GM12872 (cell line): Measurements from ENCODE around the gene PACS2.

Experiments
- TF ChIP-seq, protein P1 (sequence below): IDR thresholded peaks from 3 replicates; pipeline ENCODE4 v1.5.1; 2011; ENCODE audit warnings: low read depth, mild to moderate bottlenecking, low read length, moderate library complexity; ENCODE audit not compliant: insufficient read depth

Gene PACS2

DNA sequence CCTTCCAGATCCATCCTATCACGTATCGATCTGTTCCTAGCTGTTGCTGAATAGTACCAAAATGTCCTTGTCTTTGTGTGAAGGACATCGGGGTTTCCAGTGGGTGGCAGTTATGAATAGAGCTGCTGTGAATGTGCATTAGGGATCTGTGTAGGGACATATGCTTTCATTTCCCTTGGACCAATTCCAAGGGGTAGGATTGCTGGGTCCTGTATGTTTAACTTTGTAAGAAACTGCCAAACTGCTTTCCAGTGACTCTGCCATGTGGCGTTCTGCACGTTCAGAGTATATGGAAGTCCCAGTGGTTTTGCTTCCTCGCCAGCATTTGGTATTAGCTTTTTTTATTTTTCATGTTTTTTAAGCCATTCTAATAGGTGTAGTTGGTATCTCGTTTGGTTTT is 28.6 kb downstream of the PACS2 start:
- TF ChIP-seq, protein P1, sequence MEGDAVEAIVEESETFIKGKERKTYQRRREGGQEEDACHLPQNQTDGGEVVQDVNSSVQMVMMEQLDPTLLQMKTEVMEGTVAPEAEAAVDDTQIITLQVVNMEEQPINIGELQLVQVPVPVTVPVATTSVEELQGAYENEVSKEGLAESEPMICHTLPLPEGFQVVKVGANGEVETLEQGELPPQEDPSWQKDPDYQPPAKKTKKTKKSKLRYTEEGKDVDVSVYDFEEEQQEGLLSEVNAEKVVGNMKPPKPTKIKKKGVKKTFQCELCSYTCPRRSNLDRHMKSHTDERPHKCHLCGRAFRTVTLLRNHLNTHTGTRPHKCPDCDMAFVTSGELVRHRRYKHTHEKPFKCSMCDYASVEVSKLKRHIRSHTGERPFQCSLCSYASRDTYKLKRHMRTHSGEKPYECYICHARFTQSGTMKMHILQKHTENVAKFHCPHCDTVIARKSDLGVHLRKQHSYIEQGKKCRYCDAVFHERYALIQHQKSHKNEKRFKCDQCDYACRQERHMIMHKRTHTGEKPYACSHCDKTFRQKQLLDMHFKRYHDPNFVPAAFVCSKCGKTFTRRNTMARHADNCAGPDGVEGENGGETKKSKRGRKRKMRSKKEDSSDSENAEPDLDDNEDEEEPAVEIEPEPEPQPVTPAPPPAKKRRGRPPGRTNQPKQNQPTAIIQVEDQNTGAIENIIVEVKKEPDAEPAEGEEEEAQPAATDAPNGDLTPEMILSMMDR = no peak

DNA sequence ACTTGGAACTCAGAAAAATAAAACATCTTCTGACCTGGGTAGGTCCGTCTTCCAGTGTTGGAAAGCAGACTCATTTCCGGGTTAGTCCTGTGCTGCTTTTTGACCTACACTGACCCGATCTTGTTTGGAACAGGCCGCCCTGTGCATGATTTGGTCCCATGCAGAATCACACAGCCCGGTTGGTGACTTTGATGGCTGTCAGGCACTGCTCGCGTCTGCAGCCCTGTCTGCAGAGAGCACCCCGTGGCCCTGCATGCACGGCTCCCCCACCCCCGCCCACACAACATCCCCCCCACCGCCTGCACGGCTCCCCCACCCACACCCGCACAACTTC is 31.6 kb downstream of the PACS2 start:
- TF ChIP-seq, protein P1 = no peak

DNA sequence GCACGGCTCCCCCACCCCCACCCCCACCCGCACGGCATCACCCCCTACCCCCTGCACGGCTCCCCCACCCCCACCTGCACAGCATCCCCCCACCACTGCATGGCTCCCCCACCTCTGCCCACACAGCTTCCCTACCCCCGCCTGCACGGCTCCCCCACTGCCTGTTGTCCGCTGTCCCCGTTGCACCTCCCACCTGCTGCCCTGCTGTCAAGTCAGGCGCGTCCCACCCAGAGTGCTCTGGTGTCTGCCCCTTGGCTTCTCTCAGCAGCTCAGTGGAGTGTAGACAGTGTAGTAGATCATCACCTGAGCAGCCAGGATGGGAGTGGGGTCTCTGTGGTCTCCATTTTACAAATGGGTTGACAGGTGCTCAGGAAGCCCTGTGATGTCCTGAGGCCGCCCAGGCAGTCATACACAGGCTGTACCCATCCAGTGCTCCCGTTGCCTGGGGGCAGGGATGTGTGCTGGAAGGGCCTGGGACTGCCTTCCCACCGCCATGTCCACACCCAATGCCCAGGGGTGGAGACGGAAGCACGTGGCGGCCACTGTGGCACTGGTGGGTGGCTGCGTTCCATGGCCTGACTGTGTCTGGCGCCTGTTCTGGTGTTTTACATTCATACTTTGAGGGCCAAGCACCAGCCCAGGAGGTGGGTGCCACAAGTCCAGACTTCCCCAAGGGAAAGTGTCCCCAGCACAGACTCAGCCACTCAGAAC is 32.5 kb downstream of the PACS2 start:
- TF ChIP-seq, protein P1 = no peak

DNA sequence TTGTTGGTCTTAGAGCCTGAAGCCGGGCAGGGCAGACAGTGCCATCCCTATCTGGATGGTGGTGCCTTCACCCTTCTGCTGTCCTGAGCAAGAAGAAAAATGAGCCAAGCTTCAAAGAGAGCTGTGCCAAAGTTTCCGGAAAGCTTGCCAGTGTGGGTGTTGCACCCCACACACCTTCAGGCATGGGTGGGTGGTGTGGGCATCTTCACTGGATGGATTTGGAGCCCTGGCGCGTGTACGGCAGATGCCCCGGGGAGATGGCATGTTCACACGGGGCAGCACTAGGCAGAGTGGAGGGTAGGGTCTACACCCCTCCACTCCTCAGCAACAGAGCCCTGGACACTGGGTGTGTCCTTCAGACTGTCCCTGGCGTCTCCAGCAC is 33.0 kb downstream of the PACS2 start:
- TF ChIP-seq, protein P1 = no peak

DNA sequence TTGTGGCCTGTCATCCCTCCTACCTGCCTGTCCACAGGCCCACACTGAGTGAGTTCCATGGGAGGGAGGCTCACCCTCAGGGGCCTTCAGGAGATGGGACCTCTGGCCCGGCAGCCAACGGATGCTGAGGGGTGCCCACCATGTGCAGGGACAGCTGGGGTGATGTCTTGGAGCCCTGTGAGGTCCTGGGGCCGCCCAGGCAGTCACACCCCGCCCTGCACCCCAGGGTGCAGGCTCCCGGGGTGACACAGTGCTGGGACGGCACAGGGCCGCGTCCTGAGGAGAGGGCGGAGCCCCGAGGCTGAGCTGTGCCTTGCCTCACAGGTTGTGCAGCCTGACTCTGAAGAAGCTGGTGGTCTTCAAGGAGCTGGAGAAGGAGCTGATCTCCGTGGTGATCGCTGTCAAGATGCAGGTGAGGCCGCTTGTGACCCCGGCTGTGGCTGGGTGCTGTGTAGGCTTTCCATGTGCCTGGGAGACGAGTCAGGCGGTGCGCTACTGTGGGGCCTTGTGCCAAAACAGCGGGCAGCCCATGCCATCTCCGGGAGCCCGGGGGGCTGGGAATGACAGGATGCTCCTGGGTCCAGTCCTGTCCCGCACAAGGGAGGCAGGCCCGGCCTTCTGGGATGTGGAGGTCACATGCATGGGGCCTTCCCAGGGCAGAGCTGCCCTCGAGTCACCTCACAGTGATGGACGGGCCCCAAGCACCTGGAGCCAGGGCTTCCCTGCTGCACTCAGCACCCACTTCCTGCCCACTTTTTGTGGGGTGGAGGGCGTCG is 33.8 kb downstream of the PACS2 start:
- TF ChIP-seq, protein P1 = no peak

DNA sequence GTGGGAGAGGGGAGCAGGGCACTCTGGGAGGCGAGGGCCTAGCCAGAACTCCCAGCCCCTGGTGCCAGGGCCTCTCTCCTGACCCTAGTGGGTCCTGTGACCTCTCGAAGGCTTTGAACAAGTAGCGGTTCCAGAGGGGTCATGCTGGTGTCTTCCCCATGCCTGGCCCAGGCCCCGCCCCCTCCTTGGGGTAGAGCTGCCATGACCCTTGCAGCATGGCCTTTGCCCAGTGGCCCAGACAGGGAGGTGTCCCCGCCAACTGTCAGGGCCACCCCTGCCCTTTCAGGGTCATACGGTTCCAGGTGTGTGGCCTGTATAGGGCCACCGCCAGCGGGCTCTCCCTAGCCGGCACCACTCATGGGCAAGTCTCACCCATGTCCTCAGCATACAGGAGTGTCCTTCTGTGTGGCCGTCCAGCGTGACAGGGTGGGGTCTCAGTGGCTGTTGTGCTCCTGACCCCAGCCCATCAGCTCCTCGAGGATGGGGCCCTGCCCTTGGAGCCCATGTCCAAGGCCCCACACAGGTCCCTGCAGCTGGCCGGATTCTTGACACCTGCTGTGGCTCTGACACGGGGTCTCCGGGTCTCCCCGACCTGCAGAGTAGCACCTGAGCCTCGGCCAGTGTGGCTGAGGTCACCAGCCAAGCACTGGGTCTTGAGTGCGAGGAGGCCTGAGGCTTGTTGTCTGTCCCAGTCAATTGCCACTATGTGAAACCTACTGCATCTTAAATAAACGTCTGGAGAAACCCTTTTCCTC is 34.6 kb downstream of the PACS2 start:
- TF ChIP-seq, protein P1 = no peak

DNA sequence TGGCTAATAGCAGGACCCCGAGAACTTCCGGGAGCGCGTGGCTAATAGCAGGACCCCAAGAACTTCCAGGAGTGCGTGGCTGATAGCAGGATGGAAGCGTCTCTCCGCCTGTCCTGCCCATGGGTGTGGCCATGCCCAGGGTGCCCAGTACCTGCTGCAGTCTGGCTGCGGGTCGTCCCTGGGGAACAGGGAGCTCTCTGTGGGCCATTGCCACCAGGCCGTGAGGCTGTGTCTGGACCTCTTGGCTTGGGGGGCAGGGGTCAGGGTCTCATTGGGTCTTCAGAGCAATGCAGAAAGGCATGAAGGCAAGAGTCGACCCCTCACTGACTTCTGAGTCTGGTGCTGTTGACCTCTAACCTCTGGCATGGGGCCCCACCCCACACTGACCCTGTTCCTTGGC is 35.4 kb downstream of the PACS2 start:
- TF ChIP-seq, protein P1 = no peak
